SH-SY5Y (cell line): ENCODE measurements around the gene PDCD2L.

ENCODE experiments used
- GATA2 ChIP-seq: IDR thresholded peaks from 2 replicates; pipeline ENCODE4 v1.6.1; 2011; ENCODE audit warnings: mild to moderate bottlenecking, low read depth, low read length
- GATA3 ChIP-seq: IDR thresholded peaks from 2 replicates; pipeline ENCODE4 v1.6.1; 2011; ENCODE audit warnings: low read depth, mild to moderate bottlenecking, low read length, moderate library complexity

GRCh38 chr19:34356875-34357274, 47.3 kb upstream of the PDCD2L start:
- TF ChIP-seq GATA3 (no peak), GATA2 (no peak)
